NCI-H146 treated with DMSO at 0.1 percent for 48 hours (cell line): ENCODE measurements around the gene SLC22A17.
"Not testable (repeated sequence)": the region's sequence is repeated elsewhere in the genome, so short reads cannot be mapped to it uniquely, and the experiment has no call there.

Experiments
- DNase-seq: peaks from one replicate; lab custom pipeline; 2025; ENCODE audit not compliant: unreplicated experiment; lab: John Stamatoyannopoulos, UW

SLC22A17 gene

GRCh38 chr14:23346693-23347405 lies 5.8 kb downstream of the SLC22A17 start:
- no peak for DNase-seq

DNA sequence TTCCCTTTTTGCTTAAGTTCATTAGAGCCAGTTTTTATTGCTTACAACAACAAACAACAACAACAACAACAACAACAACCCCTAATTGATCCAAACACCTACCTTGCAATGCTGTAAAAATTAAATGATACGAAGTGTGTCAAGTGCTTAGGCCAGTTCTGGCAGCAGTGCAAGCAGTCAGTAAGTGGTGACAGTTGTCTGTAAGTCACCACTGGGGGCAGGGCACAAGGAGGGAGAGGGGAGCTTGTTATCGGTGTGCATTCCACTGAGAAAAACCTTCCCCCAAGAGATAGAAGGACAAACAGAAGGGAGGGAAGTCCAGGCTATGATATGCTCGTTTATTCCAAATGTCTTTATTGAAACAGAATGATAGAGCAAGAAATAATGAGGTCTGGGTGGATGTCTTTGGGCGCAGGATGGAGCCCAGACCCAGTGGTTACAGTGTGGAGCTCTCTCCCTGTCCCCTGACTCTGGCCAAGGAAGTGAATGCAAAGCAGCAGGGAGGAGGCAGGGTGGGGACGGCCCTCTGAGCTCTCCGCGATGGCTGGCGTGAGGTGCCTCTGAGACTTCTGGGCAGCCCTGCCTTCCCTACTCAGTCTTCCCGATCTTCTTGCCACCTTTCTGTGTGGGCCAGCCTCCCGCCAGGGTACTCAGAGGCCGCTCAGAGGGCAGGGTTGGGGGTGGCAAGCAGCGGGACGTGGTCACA lies 6.5 kb downstream of the SLC22A17 start:
- DNase-seq, result no peak

DNA sequence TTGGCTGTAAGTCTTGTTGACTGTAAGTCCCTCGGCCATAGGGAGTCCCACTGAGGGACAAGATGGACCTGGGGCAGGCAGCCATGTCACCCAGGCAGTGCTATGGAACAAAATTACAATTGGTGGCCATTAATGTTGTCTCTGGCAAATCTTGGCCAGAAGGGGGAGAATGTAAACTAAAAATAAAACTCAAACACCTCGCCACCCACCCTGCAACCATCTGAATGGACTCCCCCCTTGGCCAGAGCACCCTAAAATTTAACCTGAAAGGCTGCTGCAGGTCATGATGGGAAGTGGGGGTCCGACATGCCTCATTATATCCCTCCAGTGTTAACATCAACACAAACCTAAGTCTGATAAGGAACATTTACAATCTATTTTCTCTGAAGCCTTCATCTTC lies 8.2 kb downstream of the SLC22A17 start:
- no peak for DNase-seq

GRCh38 chr14:23339506-23340268 lies 13.0 kb downstream of the SLC22A17 start:
- DNase-seq, result no peak

- no peak for DNase-seq
Observed at GRCh38 chr14:23335623-23336022, 17.1 kb downstream of the SLC22A17 start.

GRCh38 chr14:23327947-23328744 lies 24.5 kb downstream of the SLC22A17 start:
- DNase-seq, result peak; percentile 31

GRCh38 chr14:23326491-23327332 lies 26.0 kb downstream of the SLC22A17 start:
- DNase-seq, result no peak

- not testable (repeated sequence) for DNase-seq
Observed at GRCh38 chr14:23325746-23326145, 26.9 kb downstream of the SLC22A17 start.

DNA sequence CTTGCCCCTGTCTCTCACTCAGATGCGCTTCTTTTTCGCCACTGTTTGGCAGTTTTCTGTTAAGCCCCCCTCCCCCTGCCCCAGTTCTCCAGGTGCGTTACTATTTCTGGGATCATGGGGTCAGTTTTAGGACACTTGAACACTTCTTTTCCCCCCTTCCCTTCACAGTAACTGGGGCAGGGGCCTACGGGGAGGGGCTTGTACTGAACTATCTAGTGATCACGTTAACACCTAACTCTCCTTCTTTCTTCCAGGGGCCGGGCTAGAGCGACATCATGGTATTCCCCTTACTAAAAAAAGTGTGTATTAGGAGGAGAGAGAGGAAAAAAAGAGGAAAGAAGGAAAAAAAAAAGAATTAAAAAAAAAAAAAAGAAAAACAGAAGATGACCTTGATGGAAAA lies 27.7 kb downstream of the SLC22A17 start:
- DNase-seq, result no peak

GRCh38 chr14:23324455-23324846 lies 28.2 kb downstream of the SLC22A17 start:
- no peak for DNase-seq

- DNase-seq, result no peak
Observed at GRCh38 chr14:23323838-23324454, 28.7 kb downstream of the SLC22A17 start.

DNA sequence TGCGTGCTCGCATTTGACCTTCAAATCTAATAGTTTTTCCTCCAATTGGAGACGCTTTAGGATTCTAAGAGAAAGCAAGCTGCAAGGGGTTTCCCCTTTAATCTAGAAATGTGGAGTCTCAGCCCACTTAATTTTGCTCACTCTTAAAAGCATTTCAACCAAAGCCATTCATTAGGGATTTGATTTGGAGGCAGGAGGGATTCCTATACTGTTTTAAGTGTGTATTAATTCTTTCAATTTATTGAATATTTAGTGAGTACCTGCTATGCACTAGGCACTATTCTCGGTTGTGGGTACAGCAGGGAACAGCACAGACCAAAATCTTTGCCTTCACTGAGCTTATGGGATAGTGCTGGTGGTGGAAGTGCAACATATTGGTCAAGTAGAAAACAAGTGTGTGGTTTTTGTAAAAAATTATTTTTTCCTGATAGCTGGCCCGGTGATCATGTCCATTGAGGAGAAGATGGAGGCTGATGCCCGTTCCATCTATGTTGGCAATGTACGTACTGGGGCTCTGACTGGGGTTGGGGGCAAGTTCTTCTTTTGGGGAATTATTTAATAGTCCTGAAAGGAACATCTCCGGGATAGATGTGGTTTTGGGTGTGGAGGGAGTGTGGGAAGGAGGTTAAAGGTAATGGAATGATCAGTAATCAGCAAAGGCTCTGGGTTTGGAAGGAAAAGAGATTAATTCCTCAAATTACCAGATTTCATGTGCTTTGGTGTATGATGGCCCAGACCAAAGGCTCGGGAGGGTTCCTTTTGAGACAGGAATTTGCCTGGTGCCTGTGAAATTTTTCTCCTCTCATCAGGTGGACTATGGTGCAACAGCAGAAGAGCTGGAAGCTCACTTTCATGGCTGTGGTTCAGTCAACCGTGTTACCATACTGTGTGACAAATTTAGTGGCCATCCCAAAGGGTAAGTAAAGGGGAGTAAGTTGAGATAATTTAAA lies 29.8 kb downstream of the SLC22A17 start:
- no peak for DNase-seq

GRCh38 chr14:23321572-23322547 lies 30.8 kb downstream of the SLC22A17 start:
- DNase-seq, result peak; percentile 20

- DNase-seq, result peak; percentile 99
Observed at GRCh38 chr14:23320584-23321571, 31.8 kb downstream of the SLC22A17 start, which contains the start of gene PABPN1. TSS of gene PABPN1 (plus strand) at chr14:23321457. CDS start at chr14:23321470, 13 bp downstream.

DNA sequence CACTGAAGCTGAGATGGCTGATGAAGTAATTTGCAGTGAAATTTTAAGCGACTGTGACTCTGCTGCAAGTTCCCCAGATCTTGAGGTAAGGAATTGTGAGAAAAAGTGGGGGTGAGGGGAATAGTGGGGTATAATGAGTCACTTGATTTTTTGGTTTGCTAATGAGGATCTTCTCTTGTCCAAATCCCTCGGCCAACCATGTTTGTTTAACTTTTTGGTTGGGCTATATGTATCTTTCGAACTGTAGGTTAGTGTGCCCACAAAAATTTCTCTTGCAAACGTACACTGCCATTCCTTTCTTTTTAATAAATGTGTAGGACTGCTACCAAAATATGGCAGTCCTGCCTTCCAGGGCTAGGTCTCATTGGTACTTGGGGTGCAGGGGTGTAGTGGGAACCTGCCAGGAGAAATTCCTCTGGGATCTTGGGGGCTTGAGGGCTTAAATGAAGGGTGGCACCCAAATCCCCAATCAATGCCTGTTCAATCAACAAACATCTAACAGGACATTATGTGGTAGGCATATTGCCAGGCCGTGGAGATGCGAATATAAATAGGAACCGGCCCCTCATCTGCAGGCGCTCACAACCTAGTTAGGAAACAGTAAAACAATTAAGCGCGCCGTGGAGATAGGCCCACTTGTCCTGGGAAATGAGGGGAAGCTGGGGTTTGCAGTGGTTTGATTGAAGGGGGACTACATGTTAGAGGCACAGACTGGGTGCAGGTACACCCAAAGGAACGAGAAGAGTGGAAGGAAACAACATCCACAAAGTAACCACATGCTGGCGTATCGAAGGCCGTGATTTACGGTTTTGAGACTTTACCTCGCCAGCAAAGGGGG lies 32.7 kb downstream of the SLC22A17 start:
- DNase-seq, result no peak
